ENCODE data around the gene KRT4. TPM values are rescaled to one million over a fixed set of nuclear protein-coding genes. Genes with fewer than 3 reads are reported as not detected.

The KRT4 gene
- total RNA-seq, 1 donor from 2014 or later = 1.3 TPM

DNA sequence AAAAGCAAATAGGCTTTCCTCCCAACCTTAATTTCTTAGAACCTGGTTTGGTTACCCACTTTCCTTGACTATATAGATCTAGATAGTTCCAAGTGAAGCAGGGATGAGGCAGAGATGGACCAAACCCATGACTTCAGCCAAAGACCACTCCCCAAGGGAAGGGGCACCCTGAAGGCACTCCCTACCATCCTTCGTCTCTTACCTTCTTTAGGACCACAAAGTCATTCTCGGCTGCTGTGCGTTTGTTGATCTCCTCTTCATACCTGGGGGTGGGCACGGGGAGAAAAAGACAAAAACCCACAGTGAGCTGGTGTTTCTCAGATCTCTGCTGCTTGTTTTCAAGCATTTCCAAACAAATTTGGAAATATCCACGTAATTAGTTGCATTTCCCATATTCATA is 3.4 kb downstream of the KRT4 start:
- Mint-ChIP-seq H3K27ac (no peak overlapping the region), H3K9me3 (no peaks in the 10 kb centered on the region), H3K27me3 (ENCODE audit: low read depth) (peaks cover 25% of the 10 kb centered on the region), H3K4me3 (no peak overlapping the region), H3K4me1 (peaks cover 28% of the 10 kb centered on the region), H3K36me3 (no peaks in the 10 kb centered on the region)
- no peak for DNase-seq (ENCODE audit: low spot score in 2 of 2, unreplicated experiment in 2 of 2)
- TF ChIP-seq, protein P1, sequence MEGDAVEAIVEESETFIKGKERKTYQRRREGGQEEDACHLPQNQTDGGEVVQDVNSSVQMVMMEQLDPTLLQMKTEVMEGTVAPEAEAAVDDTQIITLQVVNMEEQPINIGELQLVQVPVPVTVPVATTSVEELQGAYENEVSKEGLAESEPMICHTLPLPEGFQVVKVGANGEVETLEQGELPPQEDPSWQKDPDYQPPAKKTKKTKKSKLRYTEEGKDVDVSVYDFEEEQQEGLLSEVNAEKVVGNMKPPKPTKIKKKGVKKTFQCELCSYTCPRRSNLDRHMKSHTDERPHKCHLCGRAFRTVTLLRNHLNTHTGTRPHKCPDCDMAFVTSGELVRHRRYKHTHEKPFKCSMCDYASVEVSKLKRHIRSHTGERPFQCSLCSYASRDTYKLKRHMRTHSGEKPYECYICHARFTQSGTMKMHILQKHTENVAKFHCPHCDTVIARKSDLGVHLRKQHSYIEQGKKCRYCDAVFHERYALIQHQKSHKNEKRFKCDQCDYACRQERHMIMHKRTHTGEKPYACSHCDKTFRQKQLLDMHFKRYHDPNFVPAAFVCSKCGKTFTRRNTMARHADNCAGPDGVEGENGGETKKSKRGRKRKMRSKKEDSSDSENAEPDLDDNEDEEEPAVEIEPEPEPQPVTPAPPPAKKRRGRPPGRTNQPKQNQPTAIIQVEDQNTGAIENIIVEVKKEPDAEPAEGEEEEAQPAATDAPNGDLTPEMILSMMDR (IDR thresholded peaks at IDR 0.05; ENCODE audit: unreplicated experiment) = no peak

DNA sequence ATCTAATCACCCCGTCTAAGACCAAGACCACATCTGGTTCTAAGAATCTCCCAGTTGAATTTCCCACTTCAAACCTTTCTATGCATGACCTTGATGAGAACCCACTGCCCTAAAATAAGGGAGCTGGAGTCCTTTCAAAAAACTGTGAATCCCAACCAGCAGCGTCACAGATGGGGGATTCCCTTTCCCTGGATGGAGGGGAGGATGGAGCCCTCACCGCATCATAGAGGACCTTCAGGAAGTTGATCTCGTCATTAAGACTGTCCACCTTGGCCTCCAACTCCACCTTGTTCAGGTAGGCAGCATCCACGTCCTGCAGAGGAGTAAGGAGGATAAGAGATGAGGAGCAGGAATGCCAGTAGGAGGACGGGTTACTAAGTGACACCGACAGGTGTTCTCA is 4.8 kb downstream of the KRT4 start:
- Mint-ChIP-seq H3K27me3 (ENCODE audit: low read depth) (peaks cover 25% of the 10 kb centered on the region), H3K9me3 (no peaks in the 10 kb centered on the region), H3K4me1 (peaks cover 30% of the 10 kb centered on the region), H3K36me3 (no peaks in the 10 kb centered on the region), H3K27ac (no peak overlapping the region), H3K4me3 (no peak overlapping the region)
- no peak for DNase-seq (ENCODE audit: low spot score in 2 of 2, unreplicated experiment in 2 of 2)
- TF ChIP-seq, protein P1 (IDR thresholded peaks at IDR 0.05; ENCODE audit: unreplicated experiment) = no peak

DNA sequence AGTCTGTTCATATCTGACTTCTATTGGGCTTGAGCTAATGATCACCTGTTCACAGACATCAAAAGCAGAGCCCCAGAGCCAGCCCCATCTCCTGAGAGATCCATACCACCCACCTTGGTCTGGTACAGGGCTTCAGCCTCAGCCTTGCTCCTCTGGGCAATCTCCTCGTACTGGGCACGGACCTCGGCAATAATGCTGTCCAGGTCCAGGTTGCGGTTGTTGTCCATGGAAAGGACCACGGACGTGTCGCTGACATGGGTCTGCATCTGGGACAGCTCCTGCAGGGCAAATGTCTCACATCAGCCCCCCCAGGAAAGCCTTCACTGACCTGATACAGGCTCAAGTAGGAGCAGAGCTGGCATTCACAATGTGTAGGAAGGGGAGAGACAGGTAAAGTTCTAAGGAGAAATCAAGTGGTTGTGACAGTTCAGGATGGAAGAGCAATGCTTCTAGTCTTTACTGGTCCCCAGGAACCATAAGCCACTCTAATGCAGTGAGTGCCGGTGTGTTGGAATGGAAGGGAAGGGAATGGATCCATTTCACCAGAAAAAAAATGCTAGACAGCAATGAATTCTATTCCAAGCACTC is 5.2 kb downstream of the KRT4 start:
- peaks cover 25% of the 10 kb centered on the region for H3K27me3 Mint-ChIP-seq (ENCODE audit: low read depth)
- no peaks in the 10 kb centered on the region for H3K36me3 Mint-ChIP-seq
- H3K4me3 Mint-ChIP-seq = no peak overlapping the region
- TF ChIP-seq, protein P1 (IDR thresholded peaks at IDR 0.05; ENCODE audit: unreplicated experiment) = no peak
- no peak overlapping the region for H3K27ac Mint-ChIP-seq
- H3K4me1 Mint-ChIP-seq = peaks cover 32% of the 10 kb centered on the region
- no peaks in the 10 kb centered on the region for H3K9me3 Mint-ChIP-seq
- no peak for DNase-seq (ENCODE audit: low spot score in 2 of 2, unreplicated experiment in 2 of 2)

- peaks cover 25% of the 10 kb centered on the region for H3K27me3 Mint-ChIP-seq (ENCODE audit: low read depth)
- no peak overlapping the region for H3K4me3 Mint-ChIP-seq
- H3K9me3 Mint-ChIP-seq = no peaks in the 10 kb centered on the region
- TF ChIP-seq, protein P1 (IDR thresholded peaks at IDR 0.05; ENCODE audit: unreplicated experiment) = no peak
- H3K27ac Mint-ChIP-seq = no peak overlapping the region
- H3K4me1 Mint-ChIP-seq = peaks cover 28% of the 10 kb centered on the region
- H3K36me3 Mint-ChIP-seq = no peaks in the 10 kb centered on the region
- no peak for DNase-seq (ENCODE audit: low spot score in 2 of 2, unreplicated experiment in 2 of 2)
Observed at GRCh38 chr12:52807544-52808470, 6.1 kb downstream of the KRT4 start.

GRCh38 chr12:52806821-52807543 is 6.9 kb downstream of the KRT4 start:
- DNase-seq (ENCODE audit: low spot score in 2 of 2, unreplicated experiment in 2 of 2) = no peak
- Mint-ChIP-seq H3K27ac (no peak overlapping the region), H3K36me3 (no peaks in the 10 kb centered on the region), H3K9me3 (no peaks in the 10 kb centered on the region), H3K27me3 (ENCODE audit: low read depth) (peaks cover 30% of the 10 kb centered on the region), H3K4me1 (peaks cover 26% of the 10 kb centered on the region), H3K4me3 (no peak overlapping the region)
- TF ChIP-seq, protein P1 (IDR thresholded peaks at IDR 0.05; ENCODE audit: unreplicated experiment) = no peak

Data from mesothelial cell of epicardium (in vitro differentiated cells).